Activated naive CD4-positive, alpha-beta T cell treated with anti-CD3 and anti-CD28 coated beads, Interleukin-2, amount 50 U/mL, for 24 hours (primary cell): ENCODE results near the gene PTPRG.

Experiments
- H3K27ac Mint-ChIP-seq: one replicate; pipeline ENCODE4 v1.8.0; 2021; ENCODE audit warnings: mild to moderate bottlenecking, mixed read lengths
- H3K27me3 Mint-ChIP-seq: one replicate; pipeline ENCODE4 v1.8.0; 2021; ENCODE audit warnings: mixed read lengths
- H3K36me3 Mint-ChIP-seq: one replicate; pipeline ENCODE4 v1.8.0; 2021; ENCODE audit warnings: mixed read lengths
- H3K4me1 Mint-ChIP-seq: one replicate; pipeline ENCODE4 v1.8.0; 2021; ENCODE audit warnings: mixed read lengths
- H3K4me3 Mint-ChIP-seq: one replicate; pipeline ENCODE4 v1.8.0; 2021; ENCODE audit warnings: mild to moderate bottlenecking, mixed read lengths
- H3K9me3 Mint-ChIP-seq: one replicate; pipeline ENCODE4 v1.8.0; 2021; ENCODE audit warnings: mixed read lengths

Gene PTPRG

DNA sequence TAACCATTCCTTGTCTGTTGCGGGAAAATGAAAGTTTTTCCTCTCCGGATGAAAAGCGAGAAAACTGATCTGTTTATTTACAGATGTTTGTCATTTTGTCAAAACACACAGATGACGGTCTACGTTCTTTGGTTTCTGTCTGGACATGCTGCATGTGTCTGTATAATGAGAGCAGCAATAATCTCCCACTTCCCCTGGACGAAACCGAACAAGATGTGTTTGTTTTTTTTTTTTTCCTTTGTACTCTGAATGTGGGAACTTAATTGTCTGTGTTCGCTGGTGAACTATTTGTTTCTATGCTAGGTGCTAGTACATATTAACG, 33.6 kb downstream of the PTPRG start:
- H3K36me3 Mint-ChIP-seq: no peaks in the 10 kb centered on the region
- no peaks in the 10 kb centered on the region for H3K4me1 Mint-ChIP-seq
- H3K27me3 Mint-ChIP-seq: peaks cover 1% of the 10 kb centered on the region
- H3K27ac Mint-ChIP-seq: no peak overlapping the region
- H3K4me3 Mint-ChIP-seq: no peak overlapping the region
- no peaks in the 10 kb centered on the region for H3K9me3 Mint-ChIP-seq

DNA sequence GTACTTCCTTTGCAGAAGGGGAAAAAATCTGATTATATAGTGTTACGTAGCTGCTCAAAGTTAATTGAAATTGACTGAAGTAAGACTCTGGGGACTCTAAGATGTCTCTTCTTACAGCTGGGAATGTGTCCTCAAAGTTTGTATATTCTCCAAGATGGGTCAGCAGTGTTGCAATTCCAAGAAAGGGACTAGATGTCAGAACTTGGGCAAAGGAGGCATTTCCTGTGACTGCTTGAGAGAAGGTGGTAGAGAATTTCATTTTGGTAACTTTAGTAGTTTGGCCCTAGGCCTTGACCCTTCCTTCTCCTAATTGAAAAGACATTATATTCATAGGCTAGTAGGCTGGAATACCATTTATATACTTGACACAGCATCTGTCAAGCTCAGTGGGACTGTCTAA, 33.9 kb downstream of the PTPRG start:
- H3K4me1 Mint-ChIP-seq: no peaks in the 10 kb centered on the region
- no peaks in the 10 kb centered on the region for H3K36me3 Mint-ChIP-seq
- H3K27me3 Mint-ChIP-seq: peaks cover 1% of the 10 kb centered on the region
- H3K27ac Mint-ChIP-seq: no peak overlapping the region
- no peaks in the 10 kb centered on the region for H3K9me3 Mint-ChIP-seq
- no peak overlapping the region for H3K4me3 Mint-ChIP-seq

DNA sequence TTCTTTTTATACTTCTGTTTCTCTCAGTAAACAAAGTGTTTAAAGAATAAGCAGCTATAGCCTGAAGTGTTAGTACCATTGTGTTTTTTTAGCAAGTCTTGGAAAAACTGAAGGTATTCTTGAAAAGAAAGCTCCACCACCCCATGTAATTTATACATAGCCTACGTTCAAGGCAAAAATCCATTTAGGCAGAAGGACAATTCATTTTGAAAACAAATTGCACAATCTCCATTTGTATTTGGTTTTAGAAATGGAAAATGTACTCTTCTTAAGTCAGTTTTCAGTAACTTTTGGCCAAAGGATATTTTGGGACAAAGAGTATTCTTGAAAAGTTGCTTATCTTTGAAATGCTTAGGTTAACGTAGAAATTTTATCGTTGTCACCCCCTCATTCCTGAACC, 34.5 kb downstream of the PTPRG start:
- H3K27ac Mint-ChIP-seq: no peak overlapping the region

DNA sequence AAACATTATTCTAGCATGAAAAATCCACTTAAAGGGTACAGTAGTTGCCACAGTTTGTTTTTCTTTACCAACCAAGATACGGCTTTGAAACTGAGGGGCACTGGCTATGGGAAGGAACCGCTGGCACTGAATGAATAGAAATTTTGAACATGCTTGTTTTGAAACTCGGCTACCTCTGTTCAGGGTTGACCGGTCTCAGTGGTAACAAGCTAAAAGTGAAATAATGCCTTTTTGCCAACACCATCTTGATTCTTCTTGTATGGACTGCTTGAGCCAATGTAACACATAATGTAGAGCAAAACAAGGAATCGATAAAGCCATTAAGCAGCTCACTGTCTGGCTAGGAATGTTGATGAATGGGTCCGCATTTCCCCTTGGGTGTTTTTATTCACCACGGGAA, 36.5 kb downstream of the PTPRG start:
- Mint-ChIP-seq H3K9me3 (no peaks in the 10 kb centered on the region), H3K4me1 (no peaks in the 10 kb centered on the region), H3K27ac (no peak overlapping the region), H3K4me3 (no peak overlapping the region), H3K36me3 (no peaks in the 10 kb centered on the region), H3K27me3 (peaks cover 1% of the 10 kb centered on the region)

More for the DNA sequence above, 34.5 kb downstream of the PTPRG start:
- Mint-ChIP-seq H3K4me1 (no peaks in the 10 kb centered on the region), H3K27me3 (peaks cover 1% of the 10 kb centered on the region), H3K4me3 (no peak overlapping the region), H3K9me3 (no peaks in the 10 kb centered on the region), H3K36me3 (no peaks in the 10 kb centered on the region)

DNA sequence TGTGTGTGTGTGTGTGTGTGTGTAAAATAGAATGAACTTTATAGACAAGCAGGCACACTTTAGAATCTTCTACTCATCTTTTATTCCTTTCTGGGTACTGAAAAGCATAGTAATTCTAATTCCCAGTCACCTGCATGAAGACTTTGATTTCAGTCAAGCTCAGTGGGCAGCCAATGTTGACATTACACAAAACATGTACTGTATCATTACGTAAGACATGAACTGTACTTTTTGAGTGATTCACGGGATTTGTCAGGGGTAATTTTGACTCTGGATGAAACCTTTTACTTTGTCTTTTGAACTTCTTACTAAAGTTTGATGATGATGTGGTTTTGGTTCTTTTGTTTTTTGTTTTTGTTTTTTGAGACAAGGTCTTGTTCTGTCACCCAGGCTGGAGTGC, 38.8 kb downstream of the PTPRG start:
- H3K36me3 Mint-ChIP-seq: no peaks in the 10 kb centered on the region
- no peaks in the 10 kb centered on the region for H3K9me3 Mint-ChIP-seq
- H3K4me3 Mint-ChIP-seq: no peak overlapping the region
- H3K27ac Mint-ChIP-seq: no peak overlapping the region
- peaks cover 1% of the 10 kb centered on the region for H3K27me3 Mint-ChIP-seq
- H3K4me1 Mint-ChIP-seq: no peaks in the 10 kb centered on the region

DNA sequence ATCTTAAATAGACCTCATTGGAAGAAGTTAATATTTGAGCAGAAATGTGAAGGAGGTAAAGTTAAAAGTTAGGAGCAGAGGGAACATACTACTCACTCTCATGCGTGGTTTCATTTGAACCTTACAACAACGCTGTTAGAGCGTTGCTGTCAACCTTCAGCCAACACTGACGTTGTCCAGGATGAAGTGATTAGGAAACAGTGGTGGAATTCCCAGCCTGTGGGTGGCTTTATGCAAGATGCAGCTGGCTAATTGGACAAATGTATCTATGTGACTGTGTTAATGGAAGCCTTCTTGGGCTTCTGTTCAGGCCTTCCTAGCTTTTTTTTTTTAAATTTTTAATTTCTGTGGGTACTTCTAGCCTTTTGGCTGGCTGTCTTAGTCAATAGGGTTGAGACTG, 40.5 kb downstream of the PTPRG start:
- H3K27me3 Mint-ChIP-seq: peaks cover 1% of the 10 kb centered on the region
- H3K27ac Mint-ChIP-seq: no peak overlapping the region
- no peaks in the 10 kb centered on the region for H3K4me1 Mint-ChIP-seq
- no peaks in the 10 kb centered on the region for H3K36me3 Mint-ChIP-seq
- no peaks in the 10 kb centered on the region for H3K9me3 Mint-ChIP-seq
- no peak overlapping the region for H3K4me3 Mint-ChIP-seq

DNA sequence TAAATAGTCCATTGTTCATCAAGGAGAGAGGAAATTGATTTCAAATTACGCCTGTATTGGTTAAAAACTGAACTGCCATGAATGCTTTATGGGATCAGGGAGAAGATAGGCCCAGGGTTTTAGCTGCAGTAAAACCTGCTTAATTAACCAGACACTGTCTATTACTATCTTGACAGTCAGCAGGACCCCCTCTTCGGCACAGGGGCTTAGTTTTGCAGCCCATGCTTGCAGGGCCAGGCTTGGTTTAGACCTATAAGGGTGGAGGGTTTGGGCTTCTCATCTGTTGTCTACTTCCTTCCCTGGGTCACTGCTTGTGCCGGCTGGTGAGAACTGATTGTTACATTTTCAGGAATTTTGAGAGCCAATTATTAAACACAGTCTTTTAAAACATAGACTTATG, 41.1 kb downstream of the PTPRG start:
- Mint-ChIP-seq H3K4me3 (no peak overlapping the region), H3K36me3 (no peaks in the 10 kb centered on the region), H3K9me3 (no peaks in the 10 kb centered on the region), H3K27ac (no peak overlapping the region), H3K4me1 (no peaks in the 10 kb centered on the region), H3K27me3 (peaks cover 1% of the 10 kb centered on the region)

DNA sequence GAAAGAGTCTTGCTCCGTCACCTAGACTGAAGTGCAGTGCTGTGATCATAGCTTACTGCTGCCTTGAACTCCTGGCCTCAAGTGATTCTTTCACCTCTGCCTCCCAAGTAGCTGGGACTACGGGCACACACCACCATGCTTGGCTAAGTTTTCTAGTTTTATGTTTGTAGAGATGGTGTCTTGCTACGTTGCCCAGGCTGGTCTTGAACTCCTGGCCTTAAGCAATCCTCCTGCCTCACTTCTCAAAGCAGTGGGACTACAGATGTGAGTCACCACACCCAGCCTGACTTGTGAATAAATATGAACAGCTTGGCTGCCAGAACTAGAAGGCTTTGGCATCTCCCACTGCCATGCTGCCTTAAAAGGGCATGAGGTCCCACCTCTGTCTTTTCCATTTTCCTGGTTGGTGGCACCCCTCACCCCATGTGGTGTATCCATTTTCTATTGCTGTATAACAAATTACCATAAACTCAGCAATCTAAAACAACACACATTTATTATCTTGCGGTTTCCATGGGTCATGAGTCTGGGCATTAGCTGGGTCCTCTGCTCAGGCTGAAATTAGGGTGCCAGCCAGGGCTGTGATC, 44.3 kb downstream of the PTPRG start:
- Mint-ChIP-seq H3K36me3 (no peaks in the 10 kb centered on the region), H3K4me3 (no peak overlapping the region), H3K9me3 (no peaks in the 10 kb centered on the region), H3K4me1 (no peaks in the 10 kb centered on the region), H3K27ac (no peak overlapping the region), H3K27me3 (no peaks in the 10 kb centered on the region)

DNA sequence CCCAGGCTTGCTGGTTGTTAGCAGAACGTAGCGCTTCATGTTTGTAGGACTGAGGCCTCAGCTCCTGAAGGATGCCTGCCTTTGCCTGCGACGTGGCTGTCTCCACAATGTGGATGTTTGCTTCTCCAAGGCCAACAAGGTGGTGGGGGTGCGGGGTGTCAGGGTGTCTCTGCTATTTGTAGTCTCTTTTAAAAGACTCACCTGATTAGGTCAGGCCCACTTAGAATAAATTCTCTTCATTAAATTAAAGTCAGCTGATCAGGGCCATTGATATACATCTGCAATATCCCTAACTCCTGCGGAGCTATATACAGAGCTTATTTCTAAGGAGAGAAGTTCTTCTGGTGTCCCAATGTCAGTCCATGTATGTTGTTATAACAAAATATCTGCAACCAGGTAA, 44.8 kb downstream of the PTPRG start:
- Mint-ChIP-seq H3K9me3 (no peaks in the 10 kb centered on the region), H3K4me1 (no peaks in the 10 kb centered on the region)

DNA sequence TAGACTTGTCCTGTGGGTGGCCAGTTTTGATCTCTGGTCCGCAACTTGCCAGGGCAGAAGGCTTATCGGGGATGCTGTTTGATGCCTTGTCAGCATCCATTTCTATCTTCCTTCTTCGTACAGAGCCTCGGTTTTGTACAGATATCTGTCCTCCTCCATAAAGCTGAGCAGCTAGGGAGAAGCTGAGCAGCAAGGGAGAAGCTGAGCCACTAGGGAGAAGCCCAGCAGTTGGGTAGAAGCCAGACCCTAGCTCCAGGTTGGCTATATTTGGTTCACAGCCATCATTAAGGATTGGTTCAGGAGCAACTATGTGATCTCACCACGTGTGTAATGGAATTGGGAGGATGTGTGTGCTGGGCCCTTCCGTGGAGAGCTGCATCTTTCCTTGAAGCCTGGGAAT, 46.7 kb downstream of the PTPRG start:
- H3K27ac Mint-ChIP-seq: no peak overlapping the region
- no peaks in the 10 kb centered on the region for H3K4me1 Mint-ChIP-seq
- H3K36me3 Mint-ChIP-seq: no peaks in the 10 kb centered on the region
- no peaks in the 10 kb centered on the region for H3K9me3 Mint-ChIP-seq
- no peak overlapping the region for H3K4me3 Mint-ChIP-seq
- H3K27me3 Mint-ChIP-seq: no peaks in the 10 kb centered on the region

More for the DNA sequence above, 44.8 kb downstream of the PTPRG start:
- Mint-ChIP-seq H3K36me3 (no peaks in the 10 kb centered on the region), H3K27ac (no peak overlapping the region), H3K27me3 (no peaks in the 10 kb centered on the region), H3K4me3 (no peak overlapping the region)

DNA sequence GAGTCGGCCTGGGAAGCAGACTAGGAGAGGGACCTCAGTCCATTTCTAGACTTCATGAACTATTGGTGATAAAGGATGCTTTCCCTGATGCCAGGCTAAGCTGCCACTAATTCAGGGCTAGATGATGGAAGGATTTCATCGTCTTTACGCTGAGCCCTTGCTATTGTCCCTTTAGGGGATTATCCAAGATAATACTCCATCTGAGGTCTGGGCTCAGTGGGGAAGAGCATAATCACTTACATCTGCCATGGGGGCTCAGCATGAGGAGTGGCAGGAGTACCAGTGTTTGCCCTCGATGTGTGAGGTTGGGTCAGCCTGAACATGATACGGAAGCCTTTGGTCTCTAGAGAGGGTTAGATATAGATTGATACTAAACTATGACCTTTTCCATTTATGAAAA, 47.3 kb downstream of the PTPRG start:
- Mint-ChIP-seq H3K27me3 (no peaks in the 10 kb centered on the region), H3K4me3 (no peak overlapping the region), H3K4me1 (no peaks in the 10 kb centered on the region), H3K27ac (no peak overlapping the region), H3K36me3 (no peaks in the 10 kb centered on the region), H3K9me3 (no peaks in the 10 kb centered on the region)

DNA sequence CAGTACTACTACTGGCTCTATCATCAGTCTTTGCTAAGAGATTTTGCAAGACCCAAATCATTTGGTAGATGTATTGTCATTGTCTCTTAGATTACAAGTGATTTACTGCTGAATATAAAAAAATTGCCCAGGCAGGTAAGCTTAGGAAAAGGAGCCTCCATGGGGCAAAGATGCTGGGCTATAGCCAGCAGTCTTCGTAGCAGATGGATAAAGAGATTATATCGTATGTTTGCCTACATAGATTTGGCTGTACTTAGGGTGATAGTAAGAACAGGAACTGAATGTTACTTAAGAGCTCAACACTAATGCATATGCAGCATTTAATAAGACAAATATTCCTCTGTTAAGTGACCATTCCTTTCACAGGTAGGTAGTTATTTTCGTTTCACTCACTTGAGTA, 48.9 kb downstream of the PTPRG start:
- Mint-ChIP-seq H3K36me3 (no peaks in the 10 kb centered on the region), H3K4me3 (no peak overlapping the region), H3K9me3 (no peaks in the 10 kb centered on the region), H3K27me3 (no peaks in the 10 kb centered on the region), H3K4me1 (no peaks in the 10 kb centered on the region), H3K27ac (no peak overlapping the region)

DNA sequence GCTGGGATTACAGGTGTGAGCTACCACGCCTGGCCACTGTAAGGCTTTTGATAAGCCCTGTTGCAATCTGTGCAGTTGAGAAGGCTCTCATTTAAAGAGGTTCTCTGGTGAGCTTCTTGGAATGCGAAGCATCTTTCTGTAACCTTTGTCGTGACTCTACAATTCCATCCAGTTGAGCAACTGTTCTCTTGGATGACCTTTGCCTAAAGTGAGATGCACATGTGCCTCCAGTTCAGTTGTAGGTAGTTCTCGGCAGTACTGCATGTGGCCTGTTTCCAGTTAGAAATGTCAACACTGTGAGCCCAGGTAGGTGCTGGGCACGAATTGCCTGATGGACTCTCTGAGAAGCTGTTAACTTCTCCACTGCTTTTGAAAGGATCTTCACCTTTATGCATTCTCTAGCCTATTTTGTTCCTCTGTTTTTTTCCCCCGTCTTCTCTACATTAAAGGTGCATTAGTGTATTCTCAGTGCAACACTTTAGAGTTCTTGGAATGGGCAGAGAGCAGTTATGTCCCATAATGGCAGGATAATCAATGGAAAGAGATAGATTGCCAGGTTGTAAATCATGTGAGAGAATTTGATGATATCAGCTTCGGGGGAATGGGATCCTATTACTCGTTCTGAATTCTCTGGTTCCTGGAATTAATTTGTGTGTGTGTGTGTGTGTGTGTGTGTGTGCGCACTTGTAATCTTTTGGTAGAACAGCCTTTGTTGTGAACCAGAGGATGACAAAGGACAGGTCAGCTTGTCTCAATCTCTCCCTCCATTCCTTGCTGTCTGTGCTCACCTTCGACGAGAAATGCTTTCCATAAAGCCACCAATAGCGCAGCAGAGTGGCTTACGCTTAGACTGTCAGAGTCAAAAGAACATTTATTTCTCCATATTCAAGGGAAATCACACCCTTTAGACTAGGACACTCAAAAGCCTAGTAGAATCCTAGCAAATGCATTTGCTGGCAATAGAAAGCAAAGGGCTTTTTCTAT, 51.1 kb downstream of the PTPRG start:
- Mint-ChIP-seq H3K27ac (no peak overlapping the region), H3K4me3 (no peak overlapping the region)

DNA sequence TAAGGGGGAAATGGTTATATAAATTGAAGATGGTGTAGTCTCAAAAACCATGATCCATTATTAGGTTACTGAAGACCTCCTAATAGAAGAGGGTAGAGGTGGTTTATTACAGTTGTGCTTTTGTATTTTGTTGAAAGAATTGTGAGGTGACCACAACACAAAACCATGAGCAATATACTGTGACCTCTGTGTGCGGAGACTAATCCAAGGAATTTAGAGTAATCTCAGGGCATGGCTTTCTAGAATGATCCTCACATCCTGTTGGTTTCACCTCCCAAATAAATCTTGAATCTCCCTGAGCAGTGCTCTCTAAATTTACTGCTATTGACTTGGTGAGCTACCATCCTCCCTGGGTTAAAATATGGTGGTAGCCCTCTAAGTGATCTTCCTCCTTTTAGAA, 52.3 kb downstream of the PTPRG start:
- H3K36me3 Mint-ChIP-seq: no peaks in the 10 kb centered on the region
- peaks cover 2% of the 10 kb centered on the region for H3K27me3 Mint-ChIP-seq
- no peak overlapping the region for H3K27ac Mint-ChIP-seq
- H3K9me3 Mint-ChIP-seq: no peaks in the 10 kb centered on the region
- no peaks in the 10 kb centered on the region for H3K4me1 Mint-ChIP-seq
- H3K4me3 Mint-ChIP-seq: no peak overlapping the region

More for the DNA sequence above, 51.1 kb downstream of the PTPRG start:
- H3K4me1 Mint-ChIP-seq: no peaks in the 10 kb centered on the region
- peaks cover 2% of the 10 kb centered on the region for H3K27me3 Mint-ChIP-seq
- no peaks in the 10 kb centered on the region for H3K9me3 Mint-ChIP-seq
- H3K36me3 Mint-ChIP-seq: no peaks in the 10 kb centered on the region

DNA sequence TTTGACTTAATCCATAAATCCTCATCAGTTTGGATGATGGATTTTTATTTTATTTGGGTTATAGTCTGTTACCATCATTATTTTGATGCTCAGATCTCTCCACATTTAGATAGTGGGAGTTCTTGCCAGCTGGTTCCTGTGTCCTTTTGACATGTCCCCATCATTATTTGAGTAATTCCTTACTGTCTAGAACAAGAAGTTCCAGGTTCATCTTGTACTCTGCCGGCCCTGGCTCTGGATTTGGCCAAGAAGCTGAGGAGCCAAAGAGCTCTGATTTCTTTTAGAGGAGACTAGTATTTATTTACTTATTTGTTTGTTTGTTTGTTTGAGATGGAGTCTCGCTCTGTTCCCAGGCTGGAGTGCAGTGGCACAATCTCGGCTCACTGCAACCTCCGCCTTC, 54.3 kb downstream of the PTPRG start:
- Mint-ChIP-seq H3K4me3 (no peak overlapping the region), H3K36me3 (no peaks in the 10 kb centered on the region), H3K4me1 (no peaks in the 10 kb centered on the region), H3K9me3 (no peaks in the 10 kb centered on the region), H3K27me3 (peaks cover 3% of the 10 kb centered on the region), H3K27ac (no peak overlapping the region)

DNA sequence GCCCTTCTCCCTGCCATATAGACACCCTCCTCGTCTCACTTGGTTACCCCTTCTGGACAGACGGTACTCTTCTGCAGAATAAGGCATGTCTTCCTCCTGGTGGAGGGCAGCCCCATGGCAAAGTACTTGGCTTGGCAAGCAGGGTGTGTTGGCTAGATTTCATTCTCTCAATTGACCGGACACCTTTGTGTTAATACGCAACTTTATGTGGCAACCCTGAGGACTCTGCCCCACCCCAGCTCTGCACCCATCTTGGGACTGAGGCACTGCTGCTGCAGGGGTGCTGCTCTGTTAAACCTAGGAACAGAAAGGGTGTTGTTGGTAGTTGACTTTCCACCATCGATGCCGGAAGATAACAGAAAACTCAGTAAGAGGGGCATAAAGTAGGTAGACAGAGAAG, 55.2 kb downstream of the PTPRG start:
- H3K27me3 Mint-ChIP-seq: peaks cover 3% of the 10 kb centered on the region
- H3K4me3 Mint-ChIP-seq: no peak overlapping the region

More for the DNA sequence above, 55.2 kb downstream of the PTPRG start:
- no peaks in the 10 kb centered on the region for H3K4me1 Mint-ChIP-seq
- H3K36me3 Mint-ChIP-seq: no peaks in the 10 kb centered on the region
- no peaks in the 10 kb centered on the region for H3K9me3 Mint-ChIP-seq
- H3K27ac Mint-ChIP-seq: no peak overlapping the region
